WTC11 (cell line): ENCODE results near the gene ACP3.

Experiments
- CBFB ChIP-seq: sonication (generic); formaldehyde crosslinking; IDR thresholded peaks from 2 replicates; pipeline ENCODE4 v1.8.1; 2022; ENCODE audit warnings: mild to moderate bottlenecking, low read depth, missing genetic modification reagents
- CTCF ChIP-seq: fragments of 200-600 bp; IDR thresholded peaks from 2 replicates; pipeline ENCODE4 v1.8.0; 2022; ENCODE audit warnings: antibody characterized with exemption
- GABPB1 ChIP-seq: sonication (generic); formaldehyde crosslinking; IDR thresholded peaks from 2 replicates; pipeline ENCODE4 v1.8.1; 2023; ENCODE audit warnings: mild to moderate bottlenecking, missing genetic modification reagents
- MYBL2 ChIP-seq: sonication (generic); formaldehyde crosslinking; IDR thresholded peaks from 2 replicates; pipeline ENCODE4 v1.8.1; 2023; ENCODE audit warnings: mild to moderate bottlenecking, moderate library complexity, missing genetic modification reagents
- STAT6 ChIP-seq: sonication (generic); formaldehyde crosslinking; conservative IDR thresholded peaks from 2 replicates; pipeline ENCODE4 v1.8.1; 2023; ENCODE audit warnings: mild to moderate bottlenecking, low read depth, missing genetic modification reagents, moderate library complexity
- TEAD4 ChIP-seq: sonication (generic); formaldehyde crosslinking; IDR thresholded peaks from 2 replicates; pipeline ENCODE4 v1.8.0; 2022; ENCODE audit warnings: mild to moderate bottlenecking, missing genetic modification reagents

- TF ChIP-seq CTCF (no peak), CBFB (CRISPR knock-in tag) (no peak), STAT6 (CRISPR knock-in tag) (no peak), MYBL2 (CRISPR knock-in tag) (no peak), GABPB1 (CRISPR knock-in tag) (no peak), TEAD4 (CRISPR knock-in tag) (no peak)
Observed at GRCh38 chr3:132325103-132325606, 7.9 kb downstream of the ACP3 start.
